Mesendoderm (in vitro differentiated cells): ENCODE results near the gene DDX4.

ENCODE experiments used
- DNase-seq: peaks from one replicate; pipeline ENCODE4 v3.0.0; 2013
- H2AK5ac ChIP-seq: 2 replicates; pipeline ENCODE4 v1.6.1; 2013; ENCODE audit warnings: low read length, inconsistent platforms
- H2BK120ac ChIP-seq: 2 replicates; pipeline ENCODE4 v1.6.1; 2013; ENCODE audit warnings: low read depth, mild to moderate bottlenecking, low read length, moderate library complexity, mixed read lengths
- H2BK15ac ChIP-seq: replicated peaks from 2 replicates; pipeline ENCODE4 v1.6.1; 2013; ENCODE audit warnings: low read depth, mild to moderate bottlenecking, moderate library complexity
- H2BK5ac ChIP-seq: 2 replicates; pipeline ENCODE4 v1.6.1; 2013; ENCODE audit warnings: low read length, inconsistent platforms
- H3K18ac ChIP-seq: 2 replicates; pipeline ENCODE4 v1.6.1; 2013; ENCODE audit warnings: mild to moderate bottlenecking, low read length, mixed read lengths
- H3K23ac ChIP-seq: one replicate; pipeline ENCODE4 v1.6.1; 2013; ENCODE audit warnings: low read length
- H3K27ac ChIP-seq: 2 replicates; pipeline ENCODE4 v1.5.1; 2013; ENCODE audit warnings: low read depth, mild to moderate bottlenecking, inconsistent platforms, low read length, moderate library complexity
- H3K27me3 ChIP-seq: 2 replicates; pipeline ENCODE4 v1.6.1; 2013; ENCODE audit warnings: low read length, control low read depth, mild to moderate bottlenecking, inconsistent platforms; ENCODE audit not compliant: insufficient read depth, poor library complexity
- H3K36me3 ChIP-seq: 2 replicates; pipeline ENCODE4 v1.6.1; 2013; ENCODE audit warnings: low read length, inconsistent platforms; ENCODE audit not compliant: control insufficient read depth, insufficient read depth
- H3K4ac ChIP-seq: one replicate; pipeline ENCODE4 v1.6.1; 2013; ENCODE audit warnings: low read depth, mild to moderate bottlenecking, low read length, moderate library complexity
- H3K4me1 ChIP-seq: 2 replicates; pipeline ENCODE4 v1.6.1; 2013; ENCODE audit warnings: low read depth, low read length, inconsistent platforms; ENCODE audit not compliant: control insufficient read depth
- H3K4me2 ChIP-seq: 2 replicates; pipeline ENCODE4 v1.6.1; 2013; ENCODE audit warnings: low read length
- H3K4me3 ChIP-seq: 2 replicates; pipeline ENCODE4 v1.5.1; 2013; ENCODE audit warnings: mild to moderate bottlenecking, low read length
- H3K56ac ChIP-seq: one replicate; pipeline ENCODE4 v1.6.1; 2013; ENCODE audit warnings: low read length
- H3K79me1 ChIP-seq: 2 replicates; pipeline ENCODE4 v1.6.1; 2013; ENCODE audit warnings: low read length, inconsistent platforms
- H3K79me2 ChIP-seq: 2 replicates; pipeline ENCODE4 v1.6.1; 2013; ENCODE audit warnings: mild to moderate bottlenecking, low read length; ENCODE audit not compliant: control insufficient read depth, insufficient read depth
- H3K9ac ChIP-seq: 2 replicates; pipeline ENCODE4 v1.6.1; 2013; ENCODE audit warnings: low read length, inconsistent platforms
- H4K5ac ChIP-seq: one replicate; pipeline ENCODE4 v1.6.1; 2013; ENCODE audit warnings: low read length
- H4K8ac ChIP-seq: one replicate; pipeline ENCODE4 v1.6.1; 2013; ENCODE audit warnings: low read depth, mild to moderate bottlenecking, control low read depth, low read length, moderate library complexity
- WGBS: extraction: QIAGEN DNeasy Blood & Tissue Kit; methylation state at CpG from one replicate; pipeline ENCODE4 v1.1.7; 2013; ENCODE audit warnings: low lambda C conversion rate, missing lambda C conversion rate; ENCODE audit not compliant: insufficient coverage; ENCODE audit errors: extremely low coverage; 5-methylcytosine and 5-hydroxymethylcytosine counted together

The DDX4 gene

GRCh38 chr5:55855509-55855908 is 117.6 kb downstream of the DDX4 start:
- H4K8ac ChIP-seq, result no peak overlapping the region
- H2AK5ac ChIP-seq, result no peak overlapping the region
- H3K4me1 ChIP-seq, result no peaks in the 10 kb centered on the region
- H3K9ac ChIP-seq, result no peak overlapping the region
- H2BK120ac ChIP-seq, result no peak overlapping the region
- DNase-seq, result peak; percentile 34
- WGBS, result no CpG with 5 or more reads among the region's 5 CpGs
- no peak overlapping the region for H4K5ac ChIP-seq
- H2BK5ac ChIP-seq, result no peak overlapping the region
- H3K4me3 ChIP-seq, result no peak overlapping the region
- H3K36me3 ChIP-seq, result no peaks in the 10 kb centered on the region
- no peak overlapping the region for H3K4ac ChIP-seq
- no peak overlapping the region for H3K56ac ChIP-seq
- H3K27me3 ChIP-seq, result no peaks in the 10 kb centered on the region
- no peak overlapping the region for H3K18ac ChIP-seq
- no peaks in the 10 kb centered on the region for H3K79me2 ChIP-seq
- no peak overlapping the region for H3K4me2 ChIP-seq
- no peak overlapping the region for H3K27ac ChIP-seq
- H3K79me1 ChIP-seq, result no peaks in the 10 kb centered on the region
- H2BK15ac ChIP-seq, result no peak overlapping the region
- no peak overlapping the region for H3K23ac ChIP-seq

DNA sequence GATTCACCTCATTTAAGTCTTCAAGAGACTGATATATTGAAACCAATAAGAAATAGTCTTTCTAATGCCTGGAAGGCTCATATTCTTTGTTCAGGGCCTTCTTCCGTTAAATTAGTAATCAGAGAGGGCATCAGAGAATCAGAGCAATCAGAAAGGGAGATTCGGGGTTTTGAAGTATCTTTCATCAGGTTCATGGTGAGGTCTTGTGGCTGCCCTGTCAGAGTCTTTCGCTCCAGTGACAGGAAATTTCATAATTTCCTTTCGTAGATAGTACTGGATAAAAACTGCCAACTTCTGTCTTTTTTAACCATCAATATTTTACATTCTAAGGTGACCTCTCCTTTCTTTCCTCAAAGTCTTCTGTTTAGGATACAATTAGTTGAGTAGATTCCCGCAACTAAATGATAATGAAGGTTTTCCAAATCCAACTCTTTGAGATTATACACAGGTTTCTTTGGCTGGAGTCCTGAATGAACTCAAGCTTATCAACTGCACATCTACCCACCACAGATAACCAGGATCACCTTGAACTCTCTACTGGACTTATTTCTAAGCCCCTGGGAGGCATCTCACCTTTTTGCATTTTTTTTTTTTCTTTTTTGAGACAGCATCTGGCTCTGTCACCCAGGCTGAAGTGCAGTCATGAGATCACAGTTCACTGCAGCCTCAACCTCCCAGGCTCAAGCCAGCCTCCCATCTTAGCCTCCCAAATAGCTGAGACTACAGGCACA is 118.8 kb downstream of the DDX4 start:
- Histone ChIP-seq H3K4me1 (no peaks in the 10 kb centered on the region), H3K4ac (no peak overlapping the region), H2BK15ac (no peak overlapping the region), H3K79me2 (no peaks in the 10 kb centered on the region), H3K56ac (no peak overlapping the region), H4K8ac (no peak overlapping the region), H2BK120ac (no peak overlapping the region), H3K79me1 (no peaks in the 10 kb centered on the region), H3K9ac (no peak overlapping the region), H2BK5ac (no peak overlapping the region), H3K18ac (no peak overlapping the region), H3K36me3 (no peaks in the 10 kb centered on the region), H2AK5ac (no peak overlapping the region), H3K4me2 (no peak overlapping the region), H3K27ac (no peak overlapping the region), H4K5ac (no peak overlapping the region), H3K4me3 (no peak overlapping the region), H3K23ac (no peak overlapping the region), H3K27me3 (no peaks in the 10 kb centered on the region)
- no CpG with 5 or more reads among the region's 5 CpGs for WGBS
- no peak for DNase-seq

DNA sequence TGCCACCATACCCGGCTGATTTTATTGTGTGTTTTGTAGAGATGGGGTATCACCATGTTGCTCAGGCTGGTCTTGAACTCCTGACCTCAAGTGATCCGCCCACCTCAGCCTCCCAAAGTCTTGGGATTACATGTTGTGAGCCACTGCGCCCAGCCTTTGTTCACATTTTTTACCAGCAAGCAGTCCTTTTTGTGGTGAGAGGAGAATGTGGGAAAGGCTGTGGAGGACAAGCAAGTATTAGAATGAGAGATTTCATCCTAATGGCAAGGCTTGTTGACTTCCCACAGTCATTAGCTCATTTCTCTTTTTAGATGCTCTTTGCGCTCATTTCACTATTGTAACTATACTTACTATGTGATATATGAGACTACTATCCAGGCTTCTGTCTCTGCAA is 119.4 kb downstream of the DDX4 start:
- Histone ChIP-seq H3K27me3 (no peaks in the 10 kb centered on the region), H3K36me3 (no peaks in the 10 kb centered on the region), H2BK120ac (no peak overlapping the region), H3K23ac (no peak overlapping the region), H3K79me1 (no peaks in the 10 kb centered on the region), H2BK5ac (no peak overlapping the region), H4K5ac (no peak overlapping the region), H3K9ac (no peak overlapping the region), H2BK15ac (no peak overlapping the region), H3K4me1 (no peaks in the 10 kb centered on the region), H3K4ac (no peak overlapping the region), H3K56ac (no peak overlapping the region), H4K8ac (no peak overlapping the region), H2AK5ac (no peak overlapping the region), H3K79me2 (no peaks in the 10 kb centered on the region), H3K27ac (no peak overlapping the region), H3K4me2 (no peak overlapping the region), H3K4me3 (no peak overlapping the region), H3K18ac (no peak overlapping the region)
- no peak for DNase-seq
- no CpG with 5 or more reads among the region's 4 CpGs for WGBS

DNA sequence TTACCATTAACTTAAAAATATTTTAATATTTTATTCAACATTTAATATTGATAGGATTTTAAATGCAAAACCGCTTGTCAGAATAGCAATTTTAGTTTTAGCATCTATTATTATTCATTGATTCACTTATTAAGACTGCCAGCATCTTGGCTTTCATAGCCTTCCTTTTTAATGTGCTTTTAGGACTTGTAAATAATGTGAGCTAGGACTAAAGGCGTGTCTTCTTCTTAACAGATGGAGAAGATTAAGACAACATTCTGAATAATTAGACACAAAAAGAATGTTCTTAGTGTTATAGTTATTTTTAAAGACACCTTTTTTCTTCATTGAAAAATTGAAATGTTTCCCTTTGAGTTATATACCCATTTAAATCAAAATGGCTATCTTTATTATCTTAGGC is 120.2 kb downstream of the DDX4 start:
- no peak for DNase-seq
- Histone ChIP-seq H3K4me3 (no peak overlapping the region), H3K23ac (no peak overlapping the region), H4K5ac (no peak overlapping the region), H3K4ac (no peak overlapping the region), H3K4me1 (no peaks in the 10 kb centered on the region), H4K8ac (no peak overlapping the region), H3K79me2 (no peaks in the 10 kb centered on the region), H2AK5ac (no peak overlapping the region), H2BK15ac (no peak overlapping the region), H2BK5ac (no peak overlapping the region), H3K9ac (no peak overlapping the region), H2BK120ac (no peak overlapping the region), H3K79me1 (no peaks in the 10 kb centered on the region), H3K27ac (no peak overlapping the region), H3K36me3 (no peaks in the 10 kb centered on the region), H3K4me2 (no peak overlapping the region), H3K18ac (no peak overlapping the region), H3K56ac (no peak overlapping the region), H3K27me3 (no peaks in the 10 kb centered on the region)
- no CpG with 5 or more reads among the region's 2 CpGs for WGBS

DNA sequence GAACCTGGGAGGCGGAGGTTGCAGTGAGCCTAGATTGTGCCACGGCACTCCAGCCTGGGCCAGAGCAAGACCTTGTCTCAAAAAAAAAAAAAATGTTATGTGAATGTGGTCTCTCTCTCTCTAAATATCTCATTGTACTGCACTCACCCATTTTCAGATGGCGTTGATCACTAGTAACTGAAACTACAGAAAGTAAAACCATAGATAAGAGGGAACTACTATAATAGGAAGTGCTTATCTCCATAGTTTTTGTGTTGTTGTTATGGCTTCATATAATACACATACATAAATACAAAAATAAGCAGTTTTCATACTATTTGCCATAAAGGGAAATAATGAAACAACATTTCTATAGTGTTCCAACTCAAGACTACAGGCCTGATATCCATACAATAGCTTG is 122.4 kb downstream of the DDX4 start:
- WGBS, result no CpG with 5 or more reads among the region's 3 CpGs
- no peaks in the 10 kb centered on the region for H3K36me3 ChIP-seq
- DNase-seq, result no peak
- H2AK5ac ChIP-seq, result no peak overlapping the region
- no peak overlapping the region for H3K4ac ChIP-seq
- H2BK120ac ChIP-seq, result no peak overlapping the region
- no peak overlapping the region for H3K9ac ChIP-seq
- H3K27ac ChIP-seq, result no peak overlapping the region
- no peaks in the 10 kb centered on the region for H3K27me3 ChIP-seq
- no peaks in the 10 kb centered on the region for H3K79me2 ChIP-seq
- H3K56ac ChIP-seq, result no peak overlapping the region
- H3K18ac ChIP-seq, result no peak overlapping the region
- no peak overlapping the region for H3K23ac ChIP-seq
- H4K8ac ChIP-seq, result no peak overlapping the region
- H3K4me1 ChIP-seq, result no peaks in the 10 kb centered on the region
- H3K4me3 ChIP-seq, result no peak overlapping the region
- no peak overlapping the region for H3K4me2 ChIP-seq
- no peak overlapping the region for H2BK5ac ChIP-seq
- H3K79me1 ChIP-seq, result no peaks in the 10 kb centered on the region
- H4K5ac ChIP-seq, result no peak overlapping the region
- H2BK15ac ChIP-seq, result no peak overlapping the region

DNA sequence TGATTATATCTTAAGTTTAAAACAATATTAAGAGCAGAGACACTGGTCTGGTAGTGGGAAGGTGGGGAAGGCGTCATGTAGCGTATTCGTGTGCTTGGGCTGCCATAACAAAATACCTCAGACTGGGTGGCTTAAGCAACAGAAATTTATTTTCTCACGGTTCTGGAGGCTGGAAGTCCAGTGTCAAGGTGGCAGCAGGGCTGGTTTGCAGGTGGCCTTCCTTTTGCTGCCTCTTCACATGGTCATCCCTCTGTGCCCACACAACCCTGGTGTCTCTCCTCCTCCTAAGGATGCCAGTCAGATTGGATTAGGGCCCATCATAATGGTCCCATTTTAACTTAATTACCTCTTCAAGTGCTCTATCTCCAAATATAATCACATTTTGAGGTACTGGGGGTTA is 122.8 kb downstream of the DDX4 start:
- no peak overlapping the region for H3K56ac ChIP-seq
- H3K36me3 ChIP-seq, result no peaks in the 10 kb centered on the region
- H3K18ac ChIP-seq, result no peak overlapping the region
- no peak overlapping the region for H2BK15ac ChIP-seq
- H2BK5ac ChIP-seq, result no peak overlapping the region
- no peak overlapping the region for H3K27ac ChIP-seq
- no peak overlapping the region for H2AK5ac ChIP-seq
- H4K8ac ChIP-seq, result no peak overlapping the region
- H3K4me1 ChIP-seq, result no peaks in the 10 kb centered on the region
- WGBS, result no CpG with 5 or more reads among the region's 4 CpGs
- no peak overlapping the region for H3K4ac ChIP-seq
- H3K79me1 ChIP-seq, result no peaks in the 10 kb centered on the region
- no peaks in the 10 kb centered on the region for H3K79me2 ChIP-seq
- no peak overlapping the region for H4K5ac ChIP-seq
- DNase-seq, result no peak
- H3K9ac ChIP-seq, result no peak overlapping the region
- no peak overlapping the region for H3K4me2 ChIP-seq
- H3K23ac ChIP-seq, result no peak overlapping the region
- no peaks in the 10 kb centered on the region for H3K27me3 ChIP-seq
- H3K4me3 ChIP-seq, result no peak overlapping the region
- no peak overlapping the region for H2BK120ac ChIP-seq
